HUES6 (cell line): ENCODE results near the gene AQP12A.
"Not testable (repeated sequence)": the region's sequence is repeated elsewhere in the genome, so short reads cannot be mapped to it uniquely, and the experiment has no call there.

Experiments used
- H3K27ac ChIP-seq: 2 replicates; pipeline ENCODE4 v1.7.0; 2013; ENCODE audit warnings: low read depth, mild to moderate bottlenecking, low read length, inconsistent platforms
- H3K27me3 ChIP-seq: 2 replicates; pipeline ENCODE4 v1.6.1; 2013; ENCODE audit warnings: low read length; ENCODE audit not compliant: control insufficient read depth, insufficient read depth
- H3K36me3 ChIP-seq: 2 replicates; pipeline ENCODE4 v1.6.1; 2013; ENCODE audit warnings: low read length; ENCODE audit not compliant: control insufficient read depth, insufficient read depth
- H3K4me1 ChIP-seq: 2 replicates; pipeline ENCODE4 v1.6.1; 2013; ENCODE audit warnings: low read length; ENCODE audit not compliant: control insufficient read depth, insufficient read depth
- H3K4me3 ChIP-seq: 2 replicates; pipeline ENCODE4 v1.5.1; 2013; ENCODE audit warnings: low read depth, low read length
- H3K9ac ChIP-seq: one replicate; pipeline ENCODE4 v1.6.1; 2013; ENCODE audit warnings: mild to moderate bottlenecking, low read length
- H3K9me3 ChIP-seq: 2 replicates; pipeline ENCODE4 v1.6.1; 2013; ENCODE audit warnings: low read depth, low read length; ENCODE audit not compliant: control insufficient read depth, insufficient read depth

The AQP12A gene

DNA sequence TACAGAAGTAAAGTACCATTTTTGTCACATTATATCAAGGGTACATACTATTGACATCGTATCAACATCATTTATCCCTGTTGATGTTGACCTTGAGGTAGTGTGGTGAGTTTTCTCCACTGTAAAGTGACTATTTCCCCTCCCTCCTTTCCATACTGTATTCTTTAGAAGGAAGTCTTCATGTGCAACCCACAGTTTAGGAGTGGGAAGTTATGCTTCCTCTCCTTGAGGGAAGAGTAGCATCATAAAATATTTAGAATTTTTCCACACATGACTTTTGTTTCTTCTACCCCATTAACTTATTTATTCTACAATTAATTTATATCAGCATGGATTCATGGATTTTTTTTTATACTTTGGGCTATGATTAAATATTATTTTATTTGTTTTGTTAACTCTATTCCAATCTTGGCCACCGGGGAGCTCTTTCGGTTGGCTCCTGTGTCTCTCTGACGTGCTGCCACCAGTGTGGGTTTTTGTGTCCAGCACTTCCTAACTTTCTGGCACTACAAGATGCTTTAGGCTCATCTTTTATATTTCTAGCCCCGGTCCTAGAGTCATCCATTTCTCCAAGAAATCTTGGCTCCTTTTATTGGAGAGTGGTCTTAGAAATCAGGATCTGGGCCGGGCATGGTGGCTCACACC is 28.0 kb upstream of the AQP12A start:
- no peaks in the 10 kb centered on the region for H3K4me1 ChIP-seq
- H3K9me3 ChIP-seq, result peaks cover 10% of the 10 kb centered on the region
- H3K27ac ChIP-seq, result no peak overlapping the region
- no peaks in the 10 kb centered on the region for H3K36me3 ChIP-seq
- H3K9ac ChIP-seq, result no peak overlapping the region
- peaks cover 4% of the 10 kb centered on the region for H3K27me3 ChIP-seq
- H3K4me3 ChIP-seq, result no peak overlapping the region

GRCh38 chr2:240664622-240665021 is 27.0 kb upstream of the AQP12A start:
- no peak overlapping the region for H3K4me3 ChIP-seq
- H3K36me3 ChIP-seq, result no peaks in the 10 kb centered on the region
- no peak overlapping the region for H3K27ac ChIP-seq
- no peaks in the 10 kb centered on the region for H3K27me3 ChIP-seq
- no peaks in the 10 kb centered on the region for H3K4me1 ChIP-seq
- no peak overlapping the region for H3K9ac ChIP-seq
- H3K9me3 ChIP-seq, result peaks cover 10% of the 10 kb centered on the region

GRCh38 chr2:240670402-240670801 is 21.3 kb upstream of the AQP12A start:
- H3K27ac ChIP-seq, result no peak overlapping the region
- peaks cover 14% of the 10 kb centered on the region for H3K27me3 ChIP-seq
- no peaks in the 10 kb centered on the region for H3K4me1 ChIP-seq
- H3K36me3 ChIP-seq, result no peaks in the 10 kb centered on the region
- no peak overlapping the region for H3K4me3 ChIP-seq
- peaks cover 2% of the 10 kb centered on the region; the same call in 1 of the 2 replicates for H3K9me3 ChIP-seq
- H3K9ac ChIP-seq, result no peak overlapping the region

DNA sequence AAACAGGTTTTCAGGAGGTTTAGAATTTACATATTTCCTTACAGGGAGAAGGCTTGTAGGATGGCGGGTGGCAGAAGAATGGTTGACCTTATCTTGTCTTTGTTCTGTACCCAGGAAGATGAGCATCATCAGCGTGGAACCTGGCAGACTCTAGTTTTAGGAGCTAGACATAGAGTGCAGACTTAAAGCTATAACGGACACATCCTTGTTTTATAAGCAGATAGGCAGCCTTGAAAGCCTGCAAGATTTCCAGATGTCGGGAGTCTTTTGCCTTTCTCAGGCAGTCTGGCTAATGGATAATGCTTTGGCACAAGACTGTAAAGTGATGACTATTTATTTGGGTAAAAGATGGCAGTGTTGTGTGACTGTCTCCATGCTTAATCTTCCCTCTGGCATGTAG is 20.7 kb upstream of the AQP12A start:
- Histone ChIP-seq H3K27me3 (peaks cover 14% of the 10 kb centered on the region), H3K4me3 (no peak overlapping the region)

GRCh38 chr2:240672076-240672700 is 19.5 kb upstream of the AQP12A start:
- Histone ChIP-seq H3K27ac (no peak overlapping the region), H3K36me3 (no peaks in the 10 kb centered on the region), H3K27me3 (peaks cover 14% of the 10 kb centered on the region), H3K9ac (no peak overlapping the region), H3K4me3 (peak overlapping the region; percentile 20; the same call in 1 of the 2 replicates), H3K9me3 (no peaks in the 10 kb centered on the region), H3K4me1 (no peaks in the 10 kb centered on the region)

More for the DNA sequence above, 20.7 kb upstream of the AQP12A start:
- H3K36me3 ChIP-seq, result no peaks in the 10 kb centered on the region
- H3K9me3 ChIP-seq, result no peaks in the 10 kb centered on the region
- H3K9ac ChIP-seq, result no peak overlapping the region
- H3K4me1 ChIP-seq, result no peaks in the 10 kb centered on the region
- no peak overlapping the region for H3K27ac ChIP-seq

DNA sequence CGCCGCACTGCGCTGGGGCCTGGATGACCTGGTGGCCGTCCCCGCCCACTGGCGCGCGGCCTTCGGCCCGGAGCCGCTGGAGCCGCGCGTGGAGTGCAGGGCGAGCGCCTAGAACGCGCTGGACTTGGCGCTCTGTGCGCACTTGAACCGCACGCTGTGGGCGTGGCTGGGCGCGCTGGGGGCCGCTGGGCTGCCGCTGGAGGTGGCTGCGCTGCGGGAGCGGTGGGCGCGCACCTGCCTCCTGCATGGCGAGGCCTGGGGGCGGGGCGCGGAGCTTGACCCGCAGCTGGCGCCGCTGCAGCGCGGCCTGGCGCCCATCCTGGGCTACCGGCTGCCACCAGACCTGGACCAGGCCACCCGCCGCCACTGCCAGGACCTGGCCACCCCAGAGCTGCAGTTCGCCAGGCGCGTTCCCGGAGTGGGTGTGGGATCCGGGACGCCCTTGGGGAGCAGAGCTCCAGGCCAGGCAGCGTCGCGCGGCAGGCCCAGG is 18.9 kb upstream of the AQP12A start:
- Histone ChIP-seq H3K36me3 (no peaks in the 10 kb centered on the region), H3K27me3 (peaks cover 14% of the 10 kb centered on the region), H3K27ac (no peak overlapping the region), H3K9me3 (no peaks in the 10 kb centered on the region), H3K9ac (no peak overlapping the region), H3K4me3 (peak overlapping the region; percentile 20; the same call in 1 of the 2 replicates), H3K4me1 (no peaks in the 10 kb centered on the region)

DNA sequence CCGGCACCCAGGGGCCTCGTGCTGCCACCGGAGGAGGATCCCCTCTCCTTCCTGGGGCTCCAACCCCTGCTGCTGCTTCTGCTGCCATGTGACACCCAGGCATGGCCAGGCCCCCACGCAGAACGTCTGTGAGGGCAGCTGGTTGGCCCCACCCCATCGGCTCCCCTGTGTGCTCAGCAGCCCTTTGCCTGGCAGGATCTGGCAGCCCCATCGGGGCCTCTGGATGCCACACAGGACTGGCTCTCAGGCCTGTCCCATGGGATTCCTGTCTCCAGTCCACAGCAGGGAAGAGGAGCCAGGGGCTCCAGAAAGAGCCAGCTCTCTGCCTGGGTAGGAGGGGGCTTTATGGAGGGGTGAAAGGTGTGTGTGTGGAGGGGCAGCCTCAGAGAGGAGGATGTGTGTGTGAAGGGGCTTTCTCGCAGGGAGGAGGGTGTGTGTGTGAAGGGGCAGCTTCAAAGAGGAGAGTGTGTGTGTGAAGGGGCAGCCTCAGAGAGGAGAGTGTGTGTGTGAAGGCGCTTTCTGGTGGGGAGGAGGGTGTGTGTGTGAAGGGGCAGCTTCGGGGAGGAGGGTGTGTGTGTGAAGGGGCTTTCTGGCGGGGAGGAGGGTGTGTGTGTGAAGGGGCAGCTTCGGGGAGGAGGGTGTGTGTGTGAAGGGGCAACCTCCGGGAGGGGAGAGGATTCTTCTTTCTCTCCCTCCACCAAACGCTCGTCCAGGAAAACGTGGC is 17.0 kb upstream of the AQP12A start:
- H3K27me3 ChIP-seq, result peaks cover 14% of the 10 kb centered on the region
- H3K27ac ChIP-seq, H3K4me1 ChIP-seq, H3K36me3 ChIP-seq, H3K4me3 ChIP-seq, H3K9me3 ChIP-seq, H3K9ac ChIP-seq: not testable (repeated sequence)

- H3K9me3 ChIP-seq, H3K4me3 ChIP-seq, H3K27ac ChIP-seq, H3K36me3 ChIP-seq, H3K4me1 ChIP-seq, H3K9ac ChIP-seq: not testable (repeated sequence)
- peaks cover 14% of the 10 kb centered on the region for H3K27me3 ChIP-seq
Measured at GRCh38 chr2:240675345-240675744, 16.3 kb upstream of the AQP12A start.

DNA sequence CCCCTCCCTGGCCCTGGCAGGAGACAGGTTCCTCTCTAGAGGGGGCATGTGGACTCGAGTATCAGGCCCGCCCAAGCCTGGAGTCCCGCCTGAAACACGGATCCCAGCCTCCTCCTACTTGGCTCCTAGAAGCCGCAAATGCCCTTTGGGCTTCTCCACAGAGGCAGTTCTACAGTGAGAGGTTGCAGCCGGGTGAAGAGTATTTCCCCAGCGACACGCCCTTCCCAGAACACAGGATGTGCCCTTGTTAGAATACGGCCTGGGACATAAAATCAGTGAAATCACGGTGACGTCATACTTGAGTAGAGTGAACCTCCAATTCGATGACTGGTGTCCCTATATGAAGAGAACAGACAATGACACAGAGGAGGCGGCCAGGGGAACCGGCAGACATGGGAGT is 13.6 kb upstream of the AQP12A start:
- not testable (repeated sequence) for H3K4me3 ChIP-seq, H3K9me3 ChIP-seq, H3K27ac ChIP-seq, H3K27me3 ChIP-seq, H3K9ac ChIP-seq, H3K36me3 ChIP-seq, H3K4me1 ChIP-seq

DNA sequence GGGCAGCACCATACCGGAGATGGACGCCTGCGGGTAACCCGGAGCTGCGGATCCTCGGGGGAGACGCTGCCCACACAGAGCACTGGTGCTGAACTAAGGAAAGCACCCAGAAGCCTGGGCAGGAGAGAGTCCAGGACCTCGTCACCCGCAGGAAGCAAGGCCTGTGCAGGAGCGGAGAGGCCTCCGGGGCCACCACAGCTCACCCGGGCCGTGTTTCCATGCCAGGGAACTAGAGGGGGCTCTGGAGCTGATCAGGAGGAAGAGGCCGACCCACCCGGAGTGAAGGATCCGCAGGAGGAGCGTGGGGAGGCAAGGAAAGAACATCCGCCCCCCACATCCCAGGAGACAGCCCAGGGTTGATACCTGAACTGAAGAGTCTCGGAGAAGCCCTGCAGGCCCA is 12.8 kb upstream of the AQP12A start:
- H3K4me1 ChIP-seq, H3K27ac ChIP-seq, H3K27me3 ChIP-seq, H3K9ac ChIP-seq, H3K4me3 ChIP-seq, H3K36me3 ChIP-seq, H3K9me3 ChIP-seq: not testable (repeated sequence)

DNA sequence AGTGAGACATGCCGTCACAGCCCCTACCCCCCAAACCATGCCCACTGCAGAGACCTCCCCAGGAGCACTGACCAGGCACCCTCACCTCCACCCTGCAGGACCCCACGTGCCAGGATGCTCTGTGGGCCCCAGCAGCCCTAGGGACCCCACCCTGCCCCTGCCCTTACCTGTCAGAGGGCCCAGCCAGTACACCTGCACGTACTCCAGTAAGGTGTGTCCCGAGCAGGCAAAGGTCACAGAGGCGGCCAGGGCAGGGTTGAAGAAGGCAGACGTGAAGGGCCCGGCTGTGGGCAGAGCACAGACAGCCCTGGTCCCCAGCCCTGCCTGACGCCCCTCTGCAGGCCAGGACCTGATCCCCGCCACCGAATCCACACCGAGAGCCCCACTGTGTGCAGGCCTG is 11.5 kb upstream of the AQP12A start:
- not testable (repeated sequence) for H3K9ac ChIP-seq, H3K27me3 ChIP-seq, H3K4me3 ChIP-seq, H3K27ac ChIP-seq, H3K36me3 ChIP-seq, H3K4me1 ChIP-seq, H3K9me3 ChIP-seq
